ENCODE results near the gene LRRC37B. TPM values are rescaled to one million over a fixed set of nuclear protein-coding genes. Genes with fewer than 3 reads are reported as not detected.
"Not testable (repeated sequence)": the region's sequence is repeated elsewhere in the genome, so short reads cannot be mapped to it uniquely, and the experiment has no call there.

The LRRC37B gene
- total RNA-seq, 1 donor from 2014 or later, result 27.6 TPM

GRCh38 chr17:32033223-32033622, 26.0 kb downstream of the LRRC37B start:
- Mint-ChIP-seq H3K36me3 (ENCODE audit: insufficient read depth) (peaks cover 12% of the 10 kb centered on the region), H3K9me3 (ENCODE audit: low read depth) (no peaks in the 10 kb centered on the region), H3K4me1 (ENCODE audit: low read depth) (no peaks in the 10 kb centered on the region), H3K27me3 (no peaks in the 10 kb centered on the region), H3K27ac (no peak overlapping the region), H3K4me3 (ENCODE audit: low read depth) (no peak overlapping the region)
- TF ChIP-seq CTCF (IDR thresholded peaks at IDR 0.05; ENCODE audit: unreplicated experiment), result no peak
- DNase-seq (ENCODE audit: low spot score, unreplicated experiment), result no peak

DNA sequence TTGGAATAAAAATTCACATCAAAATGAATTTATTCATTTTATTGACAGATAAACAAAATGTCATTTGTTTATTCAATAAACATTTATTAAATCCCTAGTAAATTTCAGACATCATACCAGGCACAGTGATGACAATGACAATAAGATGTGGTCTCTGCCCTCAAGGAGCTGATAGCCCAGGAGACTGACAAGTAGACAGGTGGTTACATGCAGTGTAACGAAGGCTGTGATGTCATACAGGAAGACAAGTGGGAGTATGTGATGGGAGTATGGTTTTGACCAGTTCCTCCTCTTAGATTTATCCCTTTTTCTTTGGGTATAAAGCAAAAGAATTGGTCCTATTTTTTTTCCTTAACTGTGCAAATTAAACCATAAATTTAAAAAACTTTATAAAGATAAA, 26.6 kb downstream of the LRRC37B start:
- not testable (repeated sequence) for H3K27me3 Mint-ChIP-seq; H3K4me1 Mint-ChIP-seq (ENCODE audit: low read depth); H3K9me3 Mint-ChIP-seq (ENCODE audit: low read depth); DNase-seq (ENCODE audit: low spot score, unreplicated experiment); H3K4me3 Mint-ChIP-seq (ENCODE audit: low read depth); H3K27ac Mint-ChIP-seq
- peaks cover 12% of the 10 kb centered on the region for H3K36me3 Mint-ChIP-seq (ENCODE audit: insufficient read depth)

DNA sequence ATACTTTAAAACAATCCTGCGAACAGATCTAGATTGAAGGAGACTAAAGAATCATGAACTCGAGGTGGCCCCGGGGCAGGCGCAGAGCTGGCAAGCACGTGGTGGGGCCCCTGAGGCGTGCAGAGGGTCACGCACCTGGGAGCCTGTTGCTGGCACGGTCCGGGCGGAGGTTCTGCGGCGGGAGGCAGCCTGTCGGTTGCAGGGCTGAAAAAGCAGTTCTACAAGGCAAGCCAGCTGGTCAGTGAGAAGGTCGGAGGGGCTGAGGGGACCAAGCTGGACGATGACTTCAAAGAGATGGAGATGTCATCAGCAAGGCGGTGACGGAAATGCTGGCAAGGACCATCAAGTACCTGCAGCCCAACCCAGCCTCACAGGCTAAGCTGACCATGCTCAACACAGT, 33.1 kb downstream of the LRRC37B start:
- H3K27me3 Mint-ChIP-seq; H3K27ac Mint-ChIP-seq; H3K9me3 Mint-ChIP-seq (ENCODE audit: low read depth); H3K4me3 Mint-ChIP-seq (ENCODE audit: low read depth); H3K36me3 Mint-ChIP-seq (ENCODE audit: insufficient read depth); H3K4me1 Mint-ChIP-seq (ENCODE audit: low read depth); DNase-seq (ENCODE audit: low spot score, unreplicated experiment): not testable (repeated sequence)

DNA sequence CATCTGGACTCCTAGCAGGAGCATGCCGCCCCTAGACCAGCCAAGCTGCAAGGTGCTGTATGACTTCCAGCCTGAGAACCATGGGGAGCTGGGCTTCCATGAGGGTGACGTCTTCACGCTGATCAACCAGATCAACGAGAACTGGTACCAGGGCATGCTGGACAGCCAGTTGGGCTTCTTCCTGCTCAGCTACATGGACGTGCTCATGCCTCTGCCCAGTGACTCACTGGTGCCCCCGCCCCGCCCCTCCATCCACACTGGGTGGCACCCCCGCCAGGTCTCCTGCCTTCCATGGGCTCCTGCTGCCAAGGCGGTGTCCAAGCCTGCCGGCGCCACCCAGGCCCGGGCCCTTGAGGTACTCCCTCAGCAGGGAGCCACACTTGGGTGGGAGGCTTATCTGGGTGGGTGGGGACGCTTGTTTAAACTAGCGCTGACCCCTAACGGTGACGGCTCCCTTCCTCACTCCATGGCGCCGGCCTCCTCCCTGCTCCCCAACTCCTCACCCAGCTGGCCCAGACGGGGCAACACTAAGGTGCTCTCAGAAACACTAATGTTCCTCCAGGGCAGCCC, 34.2 kb downstream of the LRRC37B start:
- H3K27me3 Mint-ChIP-seq; H3K9me3 Mint-ChIP-seq (ENCODE audit: low read depth); H3K4me3 Mint-ChIP-seq (ENCODE audit: low read depth); H3K36me3 Mint-ChIP-seq (ENCODE audit: insufficient read depth); H3K4me1 Mint-ChIP-seq (ENCODE audit: low read depth); DNase-seq (ENCODE audit: low spot score, unreplicated experiment); H3K27ac Mint-ChIP-seq: not testable (repeated sequence)

GRCh38 chr17:32042266-32042665, 35.1 kb downstream of the LRRC37B start:
- not testable (repeated sequence) for H3K27me3 Mint-ChIP-seq; H3K36me3 Mint-ChIP-seq (ENCODE audit: insufficient read depth); H3K4me3 Mint-ChIP-seq (ENCODE audit: low read depth); DNase-seq (ENCODE audit: low spot score, unreplicated experiment); H3K27ac Mint-ChIP-seq; H3K4me1 Mint-ChIP-seq (ENCODE audit: low read depth); H3K9me3 Mint-ChIP-seq (ENCODE audit: low read depth)

GRCh38 chr17:32045611-32046010, 38.4 kb downstream of the LRRC37B start:
- H3K4me3 Mint-ChIP-seq (ENCODE audit: low read depth); DNase-seq (ENCODE audit: low spot score, unreplicated experiment); H3K36me3 Mint-ChIP-seq (ENCODE audit: insufficient read depth); H3K27me3 Mint-ChIP-seq; H3K4me1 Mint-ChIP-seq (ENCODE audit: low read depth); H3K9me3 Mint-ChIP-seq (ENCODE audit: low read depth); H3K27ac Mint-ChIP-seq: not testable (repeated sequence)

GRCh38 chr17:32047663-32048062, 40.5 kb downstream of the LRRC37B start:
- H3K4me1 Mint-ChIP-seq (ENCODE audit: low read depth); H3K4me3 Mint-ChIP-seq (ENCODE audit: low read depth); H3K9me3 Mint-ChIP-seq (ENCODE audit: low read depth); H3K27me3 Mint-ChIP-seq; DNase-seq (ENCODE audit: low spot score, unreplicated experiment); H3K36me3 Mint-ChIP-seq (ENCODE audit: insufficient read depth); H3K27ac Mint-ChIP-seq: not testable (repeated sequence)

- not testable (repeated sequence) for H3K27me3 Mint-ChIP-seq; H3K4me3 Mint-ChIP-seq (ENCODE audit: low read depth); H3K36me3 Mint-ChIP-seq (ENCODE audit: insufficient read depth); H3K9me3 Mint-ChIP-seq (ENCODE audit: low read depth); H3K27ac Mint-ChIP-seq; DNase-seq (ENCODE audit: low spot score, unreplicated experiment); H3K4me1 Mint-ChIP-seq (ENCODE audit: low read depth)
These were observed 47.8 kb downstream of the LRRC37B start for GRCh38 chr17:32054985-32055384.

GRCh38 chr17:32055425-32055824, 48.2 kb downstream of the LRRC37B start:
- not testable (repeated sequence) for H3K4me3 Mint-ChIP-seq (ENCODE audit: low read depth); H3K27ac Mint-ChIP-seq; H3K4me1 Mint-ChIP-seq (ENCODE audit: low read depth); H3K9me3 Mint-ChIP-seq (ENCODE audit: low read depth); DNase-seq (ENCODE audit: low spot score, unreplicated experiment); H3K27me3 Mint-ChIP-seq; H3K36me3 Mint-ChIP-seq (ENCODE audit: insufficient read depth)

- not testable (repeated sequence) for H3K9me3 Mint-ChIP-seq (ENCODE audit: low read depth); H3K27me3 Mint-ChIP-seq; H3K4me3 Mint-ChIP-seq (ENCODE audit: low read depth); H3K36me3 Mint-ChIP-seq (ENCODE audit: insufficient read depth); H3K27ac Mint-ChIP-seq; DNase-seq (ENCODE audit: low spot score, unreplicated experiment); H3K4me1 Mint-ChIP-seq (ENCODE audit: low read depth)
These were observed 49.3 kb downstream of the LRRC37B start for GRCh38 chr17:32056500-32056899.

- H3K9me3 Mint-ChIP-seq (ENCODE audit: low read depth); H3K36me3 Mint-ChIP-seq (ENCODE audit: insufficient read depth); H3K4me3 Mint-ChIP-seq (ENCODE audit: low read depth); H3K4me1 Mint-ChIP-seq (ENCODE audit: low read depth); H3K27me3 Mint-ChIP-seq; H3K27ac Mint-ChIP-seq; DNase-seq (ENCODE audit: low spot score, unreplicated experiment): not testable (repeated sequence)
These were observed 50.4 kb downstream of the LRRC37B start for GRCh38 chr17:32057460-32058105.

GRCh38 chr17:32060695-32061094, 53.5 kb downstream of the LRRC37B start:
- not testable (repeated sequence) for H3K27ac Mint-ChIP-seq; H3K27me3 Mint-ChIP-seq; H3K4me1 Mint-ChIP-seq (ENCODE audit: low read depth); H3K4me3 Mint-ChIP-seq (ENCODE audit: low read depth); H3K36me3 Mint-ChIP-seq (ENCODE audit: insufficient read depth); DNase-seq (ENCODE audit: low spot score, unreplicated experiment); H3K9me3 Mint-ChIP-seq (ENCODE audit: low read depth)

DNA sequence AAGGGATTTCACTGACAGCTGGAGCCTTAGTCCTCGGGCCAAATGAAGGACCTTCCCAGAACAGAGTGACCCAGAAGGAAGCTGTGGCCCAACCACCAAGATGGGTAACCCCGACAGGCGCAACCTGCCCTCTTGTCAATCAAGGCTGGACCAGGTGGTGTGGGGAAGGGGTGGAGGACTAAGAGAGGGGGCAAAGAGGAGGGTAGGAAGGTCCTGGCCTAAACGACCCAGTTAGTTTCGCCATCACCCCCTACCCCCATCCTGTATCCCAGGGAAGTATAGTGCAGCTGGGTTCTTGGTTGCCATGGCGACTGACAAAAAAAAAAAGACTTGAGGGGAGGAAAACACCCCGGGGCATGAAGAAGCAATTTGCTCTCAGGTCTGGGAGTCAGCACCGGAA, 54.7 kb downstream of the LRRC37B start:
- H3K27ac Mint-ChIP-seq; H3K9me3 Mint-ChIP-seq (ENCODE audit: low read depth); H3K36me3 Mint-ChIP-seq (ENCODE audit: insufficient read depth); DNase-seq (ENCODE audit: low spot score, unreplicated experiment); H3K4me1 Mint-ChIP-seq (ENCODE audit: low read depth); H3K27me3 Mint-ChIP-seq: not testable (repeated sequence)
- peak overlapping the region; percentile 33 for H3K4me3 Mint-ChIP-seq (ENCODE audit: low read depth)
